ENCODE results near the gene GSG1L. TPM values are rescaled to one million over a fixed set of nuclear protein-coding genes. Genes with fewer than 3 reads are reported as not detected.
"Not testable (repeated sequence)": the region's sequence is repeated elsewhere in the genome, so short reads cannot be mapped to it uniquely, and the experiment has no call there.

Gene GSG1L
- total RNA-seq, 8 experiments from 2014 or later, result 0.25 to 1.5 (median 0.74) TPM

DNA sequence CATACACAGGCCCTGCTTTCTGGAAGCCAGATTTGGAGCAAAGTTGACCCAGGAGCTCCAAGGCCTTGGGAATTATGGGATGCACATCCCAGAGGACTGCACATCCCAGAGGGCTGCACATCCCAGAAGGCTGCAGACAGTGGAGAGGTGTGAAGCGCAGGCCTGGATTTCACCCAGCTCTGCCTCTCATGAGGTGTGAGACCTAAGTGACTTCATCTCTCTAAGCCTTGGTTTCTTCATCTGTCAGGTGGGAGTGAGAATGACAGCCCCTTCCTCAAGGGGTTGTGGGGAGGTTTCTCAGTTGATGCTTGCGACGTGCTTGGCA is 102.3 kb downstream of the GSG1L start:
- ATAC-seq (replicated peaks in 6 of 8), result no peak
- in situ Hi-C loops (cut with MboI; ENCODE audit: low pct_unique_long_range_greater_than_20kb in 2 of 9, low sequenced_read_pairs in 9 of 9, unreplicated experiment in 9 of 9), result no loop called here
- WGBS, 10 experiments, result 60 to 80% (median 80%) methylated on average over 1 to 2 of the region's 3 CpGs; no CpG with 5 or more reads in 6 of the 10 experiments
- H3K27ac ChIP-seq, result no peak overlapping the region
- no peaks in the 10 kb centered on the region for H3K4me1 ChIP-seq (replicated peaks in 1 of 2)
- H3K4me3 ChIP-seq, result no peak overlapping the region

DNA sequence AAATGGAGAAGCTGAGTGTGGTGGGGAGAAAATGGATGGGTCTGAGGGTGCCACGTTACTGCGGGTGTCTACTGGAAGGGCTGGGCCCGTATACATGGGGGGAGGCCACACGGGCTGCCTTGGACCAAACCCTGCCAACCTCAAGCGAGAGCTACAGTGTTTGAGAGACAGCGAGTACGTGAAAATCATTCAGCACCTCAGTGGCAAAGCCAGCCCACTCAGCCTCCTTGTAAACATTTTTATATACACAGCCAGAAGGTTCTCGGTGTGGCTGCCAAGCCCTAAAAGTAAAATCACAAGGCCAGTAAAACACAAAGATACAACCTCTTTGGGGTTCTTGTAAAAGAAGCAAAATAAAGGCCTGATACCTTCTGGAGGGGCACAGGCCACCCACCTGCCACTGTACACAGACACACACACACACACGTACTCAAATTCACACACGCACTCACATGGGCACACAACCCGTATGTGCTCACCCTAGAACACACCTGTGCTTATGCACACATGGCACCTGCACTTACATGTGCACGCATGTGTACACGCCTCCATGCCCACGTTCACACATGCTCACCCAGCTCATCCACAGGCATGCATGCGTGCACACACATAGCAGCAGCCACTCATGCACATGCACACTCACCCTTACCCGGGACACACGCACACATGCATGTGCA is 102.8 kb downstream of the GSG1L start:
- in situ Hi-C loops (cut with MboI; ENCODE audit: low pct_unique_long_range_greater_than_20kb in 2 of 9, low sequenced_read_pairs in 9 of 9, unreplicated experiment in 9 of 9), result no loop called here
- Histone ChIP-seq H3K27ac (no peak overlapping the region), H3K4me3 (no peak overlapping the region), H3K4me1 (replicated peaks in 1 of 2) (no peaks in the 10 kb centered on the region)
- ATAC-seq (replicated peaks in 6 of 8), result no peak
- 40 to 100% (median 85%) methylated on average over 1 to 6 of the region's 17 CpGs; no CpG with 5 or more reads in 2 of the 10 experiments for WGBS, 10 experiments

DNA sequence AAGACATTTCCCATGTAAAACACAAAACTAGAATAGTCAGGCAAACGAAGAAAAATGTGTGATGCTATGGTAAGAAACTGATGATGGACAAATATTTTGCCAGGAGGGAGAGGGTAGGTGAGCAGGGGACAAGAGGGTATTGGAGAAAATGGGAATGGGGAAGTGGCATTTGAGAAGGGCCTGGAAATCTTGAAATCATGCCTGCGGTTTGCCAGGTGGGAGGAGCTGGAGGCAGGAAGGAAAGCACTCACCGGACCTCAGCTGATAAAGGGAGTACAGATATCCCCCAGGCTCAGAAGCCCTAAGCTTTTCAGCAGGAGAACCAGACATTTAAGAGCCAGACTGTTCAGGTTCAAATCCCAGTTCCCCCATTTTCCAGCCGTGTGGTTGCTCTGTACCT is 103.6 kb downstream of the GSG1L start:
- WGBS, 10 experiments, result 0 to 67% (median 29%) methylated on average over 1 to 3 of the region's 4 CpGs
- no peak for ATAC-seq (replicated peaks in 6 of 8)
- Histone ChIP-seq H3K4me1 (replicated peaks in 1 of 2) (no peaks in the 10 kb centered on the region), H3K4me3 (no peak overlapping the region), H3K27ac (no peak overlapping the region)
- in situ Hi-C loops (cut with MboI; ENCODE audit: low pct_unique_long_range_greater_than_20kb in 2 of 9, low sequenced_read_pairs in 9 of 9, unreplicated experiment in 9 of 9), result no loop called here

GRCh38 chr16:27954191-27954590 is 109.3 kb downstream of the GSG1L start:
- H3K27ac ChIP-seq, result no peak overlapping the region
- H3K4me3 ChIP-seq, result no peak overlapping the region
- H3K4me1 ChIP-seq (replicated peaks in 1 of 2), result peaks cover 2 to 8% of the 10 kb centered on the region in 2 donors
- 57 to 100% (median 82%) methylated on average over 1 to 3 of the region's 3 CpGs; no CpG with 5 or more reads in 1 of the 10 experiments for WGBS, 10 experiments
- no peak for ATAC-seq (replicated peaks in 6 of 8)
- in situ Hi-C loops (cut with MboI; ENCODE audit: low pct_unique_long_range_greater_than_20kb in 2 of 9, low sequenced_read_pairs in 9 of 9, unreplicated experiment in 9 of 9), result no loop called here

DNA sequence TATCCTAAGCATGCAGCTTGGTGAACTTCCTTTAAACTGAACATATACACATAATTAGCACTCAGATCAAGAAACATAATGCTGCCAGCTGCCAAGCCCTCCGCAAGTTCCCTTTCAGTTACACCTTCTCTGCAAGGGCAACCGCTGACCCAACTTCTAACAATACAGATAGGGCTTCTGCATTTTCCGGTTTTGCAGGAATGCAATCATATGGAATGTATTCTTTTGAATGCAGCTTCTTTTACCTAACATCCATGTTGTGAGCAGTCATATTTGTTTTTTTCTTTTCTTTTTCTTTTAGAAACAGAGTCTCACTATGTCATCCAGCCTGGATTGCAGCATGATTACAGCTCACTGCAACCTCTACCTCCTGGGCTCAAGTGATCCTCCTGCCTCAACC is 110.7 kb downstream of the GSG1L start:
- H3K4me3 ChIP-seq, result no peak overlapping the region
- no peak overlapping the region for H3K27ac ChIP-seq
- ATAC-seq (replicated peaks in 6 of 8), result no peak
- H3K4me1 ChIP-seq (replicated peaks in 1 of 2), result peaks cover 2 to 8% of the 10 kb centered on the region in 2 donors
- 10 to 89% (median 75%) methylated on average over 1 to 3 of the region's 3 CpGs; no CpG with 5 or more reads in 1 of the 10 experiments for WGBS, 10 experiments
- in situ Hi-C loops (cut with MboI; ENCODE audit: low pct_unique_long_range_greater_than_20kb in 2 of 9, low sequenced_read_pairs in 9 of 9, unreplicated experiment in 9 of 9), result no loop called here

DNA sequence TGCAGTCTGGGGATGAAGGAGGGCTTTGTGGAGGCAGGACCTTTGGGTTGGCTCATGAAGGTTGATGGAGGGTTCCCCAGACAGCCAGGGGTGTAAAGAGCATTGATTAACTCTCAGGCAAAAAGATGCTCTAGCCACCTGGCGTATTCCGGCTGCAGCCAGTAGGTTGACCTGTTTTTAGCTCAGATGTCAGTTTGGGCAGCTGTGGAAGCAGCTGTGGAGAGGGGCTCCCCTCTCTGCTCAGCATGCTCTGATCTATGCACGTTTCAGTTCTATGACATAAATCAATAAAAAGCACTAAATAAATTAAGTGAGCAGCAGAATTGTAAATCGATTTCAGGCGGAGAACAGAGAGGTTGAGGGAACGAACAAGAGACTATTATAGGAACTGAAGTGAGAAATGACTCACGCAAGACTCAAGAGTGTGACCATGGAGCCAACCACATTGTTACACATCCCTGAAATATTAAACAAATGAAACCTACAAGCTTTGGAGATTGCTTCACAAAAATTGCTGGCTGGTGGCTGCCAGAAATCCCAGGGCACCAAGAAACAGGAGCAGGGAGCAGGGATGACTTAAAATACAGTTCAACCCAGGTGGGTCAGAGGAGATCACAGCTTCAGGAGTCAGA is 111.9 kb downstream of the GSG1L start:
- H3K27ac ChIP-seq, result peak overlapping the region in 1 of 2 donors; percentile 60
- WGBS, 10 experiments, result 0 to 80% (median 53%) methylated on average over 1 to 7 of the region's 7 CpGs
- H3K4me3 ChIP-seq, result no peak overlapping the region
- peaks cover 2 to 8% of the 10 kb centered on the region in 2 donors for H3K4me1 ChIP-seq (replicated peaks in 1 of 2)
- peak in 5 of 8 experiments; percentile 55 to 97 (median 84) for ATAC-seq (replicated peaks in 6 of 8)
- in situ Hi-C loops (cut with MboI; ENCODE audit: low pct_unique_long_range_greater_than_20kb in 2 of 9, low sequenced_read_pairs in 9 of 9, unreplicated experiment in 9 of 9), result no loop called here

- 11 to 90% (median 60%) methylated on average over 1 to 7 of the region's 7 CpGs; no CpG with 5 or more reads in 1 of the 10 experiments for WGBS, 10 experiments
- Histone ChIP-seq H3K4me1 (replicated peaks in 1 of 2) (peaks cover 2 to 10% of the 10 kb centered on the region in 2 donors), H3K27ac (peak overlapping the region in 1 of 2 donors; percentile 59), H3K4me3 (no peak overlapping the region)
- ATAC-seq (replicated peaks in 6 of 8), result no peak
- in situ Hi-C loops (cut with MboI; ENCODE audit: low pct_unique_long_range_greater_than_20kb in 2 of 9, low sequenced_read_pairs in 9 of 9, unreplicated experiment in 9 of 9), result no loop called here
Measured at GRCh38 chr16:27950206-27950887, 113.2 kb downstream of the GSG1L start.

DNA sequence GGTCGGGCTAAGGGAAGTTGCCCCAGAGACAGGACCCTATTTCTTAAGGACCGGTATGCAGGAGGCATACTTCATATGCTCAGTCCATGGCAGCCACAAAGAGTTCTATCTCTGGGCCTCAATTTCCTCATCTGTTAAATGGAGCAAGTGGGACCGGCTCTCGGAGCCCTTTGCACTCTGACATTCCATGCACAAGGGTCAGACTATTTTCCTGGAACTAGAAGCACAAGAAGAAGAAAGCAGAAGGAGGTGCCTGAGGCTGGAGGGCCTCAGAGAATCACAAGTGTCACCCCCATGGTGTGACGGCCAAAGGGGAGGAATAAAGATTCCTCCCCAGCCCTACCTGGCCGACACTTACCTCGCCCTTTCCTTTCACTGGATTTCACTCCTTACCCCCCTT is 115.8 kb downstream of the GSG1L start:
- H3K4me1 ChIP-seq (replicated peaks in 1 of 2), result peaks cover 2 to 12% of the 10 kb centered on the region in 2 donors
- no peak overlapping the region for H3K4me3 ChIP-seq
- in situ Hi-C loops (cut with MboI; ENCODE audit: low pct_unique_long_range_greater_than_20kb in 2 of 9, low sequenced_read_pairs in 9 of 9, unreplicated experiment in 9 of 9), result no loop called here
- 18 to 87% (median 57%) methylated on average over 2 to 7 of the region's 7 CpGs for WGBS, 10 experiments
- no peak for ATAC-seq (replicated peaks in 6 of 8)
- H3K27ac ChIP-seq, result no peak overlapping the region

GRCh38 chr16:27945233-27945973 is 118.1 kb downstream of the GSG1L start:
- peak in 3 of 8 experiments; percentile 21 to 51 (median 33) for ATAC-seq (replicated peaks in 6 of 8)
- Histone ChIP-seq H3K4me1 (replicated peaks in 1 of 2) (peaks cover 0 to 4% of the 10 kb centered on the region in 2 donors), H3K4me3 (no peak overlapping the region), H3K27ac (peak overlapping the region in 1 of 2 donors; percentile 30)
- WGBS, 10 experiments, result 0 to 58% (median 27%) methylated on average over 1 to 4 of the region's 15 CpGs; no CpG with 5 or more reads in 6 of the 10 experiments
- in situ Hi-C loops (cut with MboI; ENCODE audit: low pct_unique_long_range_greater_than_20kb in 2 of 9, low sequenced_read_pairs in 9 of 9, unreplicated experiment in 9 of 9), result no loop called here

GRCh38 chr16:27943766-27944165 is 119.7 kb downstream of the GSG1L start:
- no peak for ATAC-seq (replicated peaks in 6 of 8)
- Histone ChIP-seq H3K27ac (no peak overlapping the region), H3K4me1 (replicated peaks in 1 of 2) (peaks cover 0 to 4% of the 10 kb centered on the region in 2 donors), H3K4me3 (no peak overlapping the region)
- 40 to 81% (median 75%) methylated on average over 1 to 2 of the region's 2 CpGs; no CpG with 5 or more reads in 3 of the 10 experiments for WGBS, 10 experiments
- in situ Hi-C loops (cut with MboI; ENCODE audit: low pct_unique_long_range_greater_than_20kb in 2 of 9, low sequenced_read_pairs in 9 of 9, unreplicated experiment in 9 of 9), result no loop called here

GRCh38 chr16:27942071-27942470 is 121.4 kb downstream of the GSG1L start:
- WGBS, 10 experiments, result 70 to 100% (median 90%) methylated on average over 1 to 5 of the region's 5 CpGs; no CpG with 5 or more reads in 3 of the 10 experiments

GRCh38 chr16:27935076-27935475 is 128.4 kb downstream of the GSG1L start:
- H3K27ac ChIP-seq, result no peak overlapping the region
- in situ Hi-C loops (cut with MboI; ENCODE audit: low pct_unique_long_range_greater_than_20kb in 2 of 9, low sequenced_read_pairs in 9 of 9, unreplicated experiment in 9 of 9), result no loop called here
- H3K4me1 ChIP-seq (replicated peaks in 1 of 2), result no peaks in the 10 kb centered on the region
- WGBS, 10 experiments, result 20 to 70% (median 58%) methylated on average over 1 to 3 of the region's 7 CpGs; no CpG with 5 or more reads in 4 of the 10 experiments
- H3K4me3 ChIP-seq, result no peak overlapping the region
- no peak for ATAC-seq (replicated peaks in 6 of 8)

More at GRCh38 chr16:27942071-27942470, 121.4 kb downstream of the GSG1L start:
- H3K4me3 ChIP-seq; H3K27ac ChIP-seq; in situ Hi-C loops (cut with MboI; ENCODE audit: low pct_unique_long_range_greater_than_20kb in 2 of 9, low sequenced_read_pairs in 9 of 9, unreplicated experiment in 9 of 9); ATAC-seq (replicated peaks in 6 of 8); H3K4me1 ChIP-seq (replicated peaks in 1 of 2): not testable (repeated sequence)
